Stimulated activated CD4-positive, alpha-beta T cell treated with anti-CD3 and anti-CD28 coated beads, Interleukin-1b, Interleukin-23, amount 100 ng/mL, for 4 hours (primary cell): ENCODE data around the gene AMOTL1.

ENCODE experiments used
- DNase-seq, 2 donors: peaks; one replicate each; pipeline ENCODE4 v3.0.0-alpha.2; 2020; ENCODE audit warnings: low read depth in 2 of 2

AMOTL1 gene

GRCh38 chr11:94742665-94743064 is 25.5 kb upstream of the AMOTL1 start:
- DNase-seq = no peak

GRCh38 chr11:94746721-94747120 is 21.4 kb upstream of the AMOTL1 start:
- no peak for DNase-seq

- DNase-seq = no peak
These were observed 21.0 kb upstream of the AMOTL1 start for GRCh38 chr11:94747146-94747545.

GRCh38 chr11:94747601-94748041 is 20.5 kb upstream of the AMOTL1 start:
- DNase-seq = no peak

- no peak for DNase-seq
These were observed 18.8 kb upstream of the AMOTL1 start for GRCh38 chr11:94749369-94749768.

GRCh38 chr11:94750319-94751217 is 17.6 kb upstream of the AMOTL1 start:
- DNase-seq = no peak

- DNase-seq = no peak
These were observed 16.9 kb upstream of the AMOTL1 start for GRCh38 chr11:94751218-94751609.

- DNase-seq = no peak
These were observed 16.4 kb upstream of the AMOTL1 start for GRCh38 chr11:94751786-94752185.

- no peak for DNase-seq
These were observed 14.5 kb upstream of the AMOTL1 start for GRCh38 chr11:94753630-94754029.

GRCh38 chr11:94754335-94754734 is 13.8 kb upstream of the AMOTL1 start:
- DNase-seq = no peak

- no peak for DNase-seq
These were observed 13.3 kb upstream of the AMOTL1 start for GRCh38 chr11:94754819-94755218.

- DNase-seq = no peak
These were observed 12.7 kb upstream of the AMOTL1 start for GRCh38 chr11:94755494-94755893.

- no peak for DNase-seq
These were observed 11.0 kb upstream of the AMOTL1 start for GRCh38 chr11:94757037-94757735.

GRCh38 chr11:94758666-94759065 is 9.5 kb upstream of the AMOTL1 start:
- no peak for DNase-seq

- DNase-seq = no peak
These were observed 8.6 kb upstream of the AMOTL1 start for GRCh38 chr11:94759522-94759921.

GRCh38 chr11:94760296-94760695 is 7.9 kb upstream of the AMOTL1 start:
- no peak for DNase-seq

GRCh38 chr11:94762208-94762607 is 5.9 kb upstream of the AMOTL1 start:
- no peak for DNase-seq

- DNase-seq = no peak
These were observed 5.2 kb upstream of the AMOTL1 start for GRCh38 chr11:94762995-94763394.

GRCh38 chr11:94766713-94767206 is 1.4 kb upstream of the AMOTL1 start:
- no peak for DNase-seq

- no peak for DNase-seq
These were observed 865 bp upstream of the AMOTL1 start for GRCh38 chr11:94767291-94767690.

- DNase-seq = no peak
These were observed 716 bp downstream of the AMOTL1 start for GRCh38 chr11:94768602-94769541.

GRCh38 chr11:94769880-94770279 is 1.7 kb downstream of the AMOTL1 start:
- no peak for DNase-seq
